ENCODE measurements around the gene TEX14.
"Not testable (repeated sequence)": the region's sequence is repeated elsewhere in the genome, so short reads cannot be mapped to it uniquely, and the experiment has no call there.

Gene TEX14

DNA sequence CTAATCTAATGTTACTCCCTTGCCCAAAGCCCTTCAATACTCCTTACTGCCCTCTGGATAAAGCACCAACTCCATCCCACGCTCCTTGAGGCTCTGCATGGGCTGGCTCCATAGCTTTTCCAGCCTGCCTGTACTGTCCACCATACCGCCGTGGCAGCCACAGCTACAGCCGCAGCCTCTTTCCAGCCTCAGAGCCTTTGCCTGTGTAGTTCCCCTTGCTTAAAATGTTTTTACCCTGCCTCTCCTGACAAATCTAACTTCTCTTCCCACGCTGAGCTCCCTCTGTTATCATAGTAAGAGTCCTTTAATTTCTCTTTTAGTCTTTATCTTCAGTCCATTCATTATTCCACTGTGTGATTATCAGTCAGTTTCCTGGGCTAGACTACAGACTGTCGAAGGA, 22.0 kb downstream of the TEX14 start:
- no peak overlapping the region for H3K4me3 Mint-ChIP-seq
- no peak overlapping the region for H3K27ac Mint-ChIP-seq
- no peaks in the 10 kb centered on the region for H3K4me1 Mint-ChIP-seq

DNA sequence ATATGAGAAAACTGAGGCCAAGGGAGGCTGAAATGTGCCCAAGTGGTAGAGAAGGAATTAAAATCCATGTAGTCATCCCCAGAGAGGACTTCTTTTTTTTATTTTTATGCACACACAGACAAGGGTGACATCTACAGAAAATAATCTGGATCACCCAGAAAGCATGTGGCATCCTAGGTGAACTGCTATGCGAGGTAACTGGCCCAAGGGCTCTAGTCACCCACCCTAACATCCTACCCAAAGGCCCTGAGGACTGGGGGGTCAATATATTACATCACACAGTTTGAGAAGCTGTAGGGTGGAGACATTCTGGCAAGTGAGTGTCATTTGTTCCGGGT, 23.3 kb downstream of the TEX14 start:
- Mint-ChIP-seq H3K4me1 (no peaks in the 10 kb centered on the region), H3K9me3 (no peaks in the 10 kb centered on the region), H3K4me3 (no peak overlapping the region)

More for the DNA sequence above, 22.0 kb downstream of the TEX14 start:
- Mint-ChIP-seq H3K9me3 (no peaks in the 10 kb centered on the region), H3K36me3 (peaks cover 4% of the 10 kb centered on the region)
- DNase-seq (ENCODE audit: low spot score in 2 of 2) (no peak), ATAC-seq (no peak)

GRCh38 chr17:58667934-58668597, 23.8 kb downstream of the TEX14 start:
- H3K9me3 Mint-ChIP-seq = no peaks in the 10 kb centered on the region
- DNase-seq (ENCODE audit: low spot score in 2 of 2) (no peak), ATAC-seq (no peak)
- H3K4me3 Mint-ChIP-seq = no peak overlapping the region
- H3K27ac Mint-ChIP-seq = no peak overlapping the region
- H3K36me3 Mint-ChIP-seq = peaks cover 4% of the 10 kb centered on the region
- H3K4me1 Mint-ChIP-seq = no peaks in the 10 kb centered on the region

More for the DNA sequence above, 23.3 kb downstream of the TEX14 start:
- ATAC-seq (no peak), DNase-seq (ENCODE audit: low spot score in 2 of 2) (no peak)
- H3K36me3 Mint-ChIP-seq = peaks cover 4% of the 10 kb centered on the region
- H3K27ac Mint-ChIP-seq = no peak overlapping the region

DNA sequence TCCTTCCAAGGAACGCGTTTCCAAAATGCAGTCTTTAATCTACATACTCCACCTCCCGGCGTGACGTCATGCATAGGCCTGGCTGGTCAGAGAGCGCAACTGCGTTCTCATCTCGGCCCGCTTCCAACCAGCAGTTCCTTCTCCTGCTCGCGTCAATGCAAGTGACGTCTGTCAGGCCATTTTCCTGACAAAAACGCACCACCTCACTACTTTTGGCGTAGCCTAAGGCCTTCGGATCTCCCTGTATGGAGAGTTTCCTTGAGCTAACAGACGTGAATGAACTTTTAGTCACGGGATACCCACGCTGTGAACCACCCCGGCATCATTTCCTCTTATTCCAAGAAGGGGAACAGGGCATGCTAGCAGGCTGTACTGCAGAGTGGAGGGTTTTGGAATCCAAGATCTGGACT, 25.0 kb downstream of the TEX14 start:
- no peak overlapping the region for H3K27ac Mint-ChIP-seq
- ATAC-seq (no peak), DNase-seq (ENCODE audit: low spot score in 2 of 2) (no peak)
- no peaks in the 10 kb centered on the region for H3K4me1 Mint-ChIP-seq
- H3K36me3 Mint-ChIP-seq = peaks cover 2% of the 10 kb centered on the region
- H3K4me3 Mint-ChIP-seq = peak overlapping the region; percentile 6
- H3K9me3 Mint-ChIP-seq = no peaks in the 10 kb centered on the region

- Mint-ChIP-seq H3K36me3 (no peaks in the 10 kb centered on the region), H3K4me1 (no peaks in the 10 kb centered on the region), H3K27ac (no peak overlapping the region), H3K4me3 (peak overlapping the region; percentile 6), H3K9me3 (no peaks in the 10 kb centered on the region)
- ATAC-seq = no peak
- no peak for DNase-seq (ENCODE audit: low spot score in 2 of 2)
Observed at GRCh38 chr17:58665946-58666857, 25.6 kb downstream of the TEX14 start.

- ATAC-seq (no peak), DNase-seq (ENCODE audit: low spot score in 2 of 2) (no peak)
- Mint-ChIP-seq H3K4me3 (no peak overlapping the region), H3K4me1 (peaks cover 4% of the 10 kb centered on the region), H3K36me3 (peaks cover 4% of the 10 kb centered on the region), H3K27ac (no peak overlapping the region), H3K9me3 (no peaks in the 10 kb centered on the region)
Observed at GRCh38 chr17:58664302-58664701, 27.5 kb downstream of the TEX14 start.

GRCh38 chr17:58661499-58661898, 30.3 kb downstream of the TEX14 start:
- Mint-ChIP-seq H3K4me3 (no peak overlapping the region), H3K27ac (no peak overlapping the region), H3K4me1 (peaks cover 20% of the 10 kb centered on the region), H3K9me3 (no peaks in the 10 kb centered on the region), H3K36me3 (peaks cover 20% of the 10 kb centered on the region)
- DNase-seq (ENCODE audit: low spot score in 2 of 2) = no peak
- ATAC-seq = no peak

DNA sequence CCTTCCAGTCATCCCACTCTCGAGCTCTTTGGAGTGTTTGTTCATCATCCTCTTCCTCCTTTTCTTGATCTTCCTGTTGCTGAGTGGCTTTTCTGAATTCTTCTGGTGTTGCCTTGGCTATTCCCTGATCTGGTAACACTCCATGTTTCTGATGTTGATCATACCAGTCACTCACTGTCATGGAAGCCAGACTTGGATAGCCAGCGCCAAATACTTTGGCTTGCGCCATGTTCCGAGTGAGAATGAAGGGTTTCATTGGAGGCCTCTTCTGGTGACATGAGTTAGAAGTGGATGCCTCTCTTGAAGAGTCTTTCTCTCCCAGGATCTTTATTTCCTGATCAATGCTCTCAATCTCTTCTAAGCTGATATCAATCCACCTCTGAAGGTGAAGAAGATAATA, 31.2 kb downstream of the TEX14 start:
- H3K9me3 Mint-ChIP-seq = no peaks in the 10 kb centered on the region
- ATAC-seq = no peak
- DNase-seq (ENCODE audit: low spot score in 2 of 2) = no peak
- peak overlapping the region; percentile 64 for H3K4me3 Mint-ChIP-seq
- H3K4me1 Mint-ChIP-seq = peaks cover 20% of the 10 kb centered on the region
- H3K36me3 Mint-ChIP-seq = peaks cover 20% of the 10 kb centered on the region
- no peak overlapping the region for H3K27ac Mint-ChIP-seq

DNA sequence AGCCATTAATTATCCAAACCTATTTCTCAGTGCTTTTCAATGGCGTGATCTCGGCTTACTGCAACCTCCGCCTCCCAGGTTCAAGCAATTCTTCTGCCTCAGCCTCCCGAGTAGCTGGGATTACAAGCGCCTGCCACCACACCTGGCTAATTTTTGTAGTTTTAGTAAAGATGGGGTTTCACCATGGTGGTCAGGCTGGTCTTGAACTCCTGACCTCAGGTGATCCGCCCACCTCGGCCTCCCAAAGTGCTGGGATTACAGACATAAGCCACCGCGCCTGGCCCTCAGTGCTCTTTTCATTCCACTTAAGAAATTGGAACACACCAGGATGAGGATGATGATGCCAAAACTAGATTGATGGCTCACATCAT, 32.1 kb downstream of the TEX14 start:
- Mint-ChIP-seq H3K27ac (peak overlapping the region; percentile 100), H3K4me3 (peak overlapping the region; percentile 64), H3K36me3 (peaks cover 20% of the 10 kb centered on the region), H3K4me1 (peaks cover 20% of the 10 kb centered on the region)
- H3K9me3 Mint-ChIP-seq; DNase-seq (ENCODE audit: low spot score in 2 of 2); ATAC-seq: not testable (repeated sequence)

DNA sequence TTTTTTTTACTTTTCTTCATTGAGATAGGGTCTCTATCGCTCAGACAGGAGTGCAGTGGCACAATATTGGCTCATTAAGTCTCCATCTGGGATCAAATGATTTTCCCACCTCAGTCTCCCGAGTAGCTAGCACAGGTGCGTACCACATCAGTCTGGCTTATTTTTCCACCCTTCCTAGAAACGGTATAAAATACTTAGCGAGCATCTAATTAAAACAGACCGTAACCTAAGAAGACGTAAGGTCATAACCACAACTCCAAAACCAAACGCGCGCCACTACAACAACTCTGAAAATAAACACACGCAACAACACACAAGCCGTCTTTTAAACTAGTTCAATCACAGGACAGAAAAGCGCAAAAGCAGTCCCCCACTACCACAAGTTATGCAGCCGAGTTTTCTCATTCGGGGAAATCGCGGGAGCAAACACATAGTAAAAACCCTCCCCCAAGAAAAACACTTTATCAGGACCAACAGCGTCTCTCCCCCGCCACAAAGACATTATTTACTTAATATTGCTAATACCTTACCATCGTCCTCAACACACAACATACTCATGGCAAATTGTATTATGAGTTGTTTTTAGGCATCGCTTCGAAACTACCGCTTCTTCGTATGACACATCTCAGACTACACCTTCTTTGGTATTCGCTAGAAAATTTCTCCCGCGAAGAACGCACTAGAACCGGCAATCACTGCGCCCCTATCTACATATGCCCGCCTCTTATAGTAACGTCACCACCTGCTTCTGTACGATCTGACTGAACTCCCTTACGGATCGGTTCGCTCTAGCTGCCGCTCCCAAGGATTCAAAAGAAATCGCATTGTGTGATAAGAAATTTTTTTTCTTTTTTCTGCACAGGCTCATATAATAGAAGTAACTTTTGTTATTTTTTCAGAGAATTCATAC, 32.8 kb downstream of the TEX14 start:
- H3K9me3 Mint-ChIP-seq = no peaks in the 10 kb centered on the region
- H3K36me3 Mint-ChIP-seq = peaks cover 20% of the 10 kb centered on the region
- peak overlapping the region; percentile 64 for H3K4me3 Mint-ChIP-seq
- DNase-seq (ENCODE audit: low spot score in 2 of 2) (peak; percentile 76 to 91), ATAC-seq (peak; percentile 84)
- H3K27ac Mint-ChIP-seq = peak overlapping the region; percentile 100
- peaks cover 20% of the 10 kb centered on the region for H3K4me1 Mint-ChIP-seq

- not testable (repeated sequence) for H3K9me3 Mint-ChIP-seq
- ATAC-seq (peak; percentile 2), DNase-seq (ENCODE audit: low spot score in 2 of 2) (peak in 1 of 2 donors; percentile 63)
- Mint-ChIP-seq H3K27ac (peak overlapping the region; percentile 100), H3K4me3 (peak overlapping the region; percentile 64), H3K36me3 (peaks cover 20% of the 10 kb centered on the region), H3K4me1 (peaks cover 20% of the 10 kb centered on the region)
Observed at GRCh38 chr17:58657962-58658803, 33.7 kb downstream of the TEX14 start.

- Mint-ChIP-seq H3K36me3 (no peaks in the 10 kb centered on the region), H3K9me3 (no peaks in the 10 kb centered on the region), H3K4me1 (peaks cover 1% of the 10 kb centered on the region), H3K27ac (peak overlapping the region; percentile 41), H3K4me3 (no peak overlapping the region)
- DNase-seq (ENCODE audit: low spot score in 2 of 2) = no peak
- ATAC-seq = peak; percentile 68
Observed at GRCh38 chr17:58648236-58648635, 43.6 kb downstream of the TEX14 start.

DNA sequence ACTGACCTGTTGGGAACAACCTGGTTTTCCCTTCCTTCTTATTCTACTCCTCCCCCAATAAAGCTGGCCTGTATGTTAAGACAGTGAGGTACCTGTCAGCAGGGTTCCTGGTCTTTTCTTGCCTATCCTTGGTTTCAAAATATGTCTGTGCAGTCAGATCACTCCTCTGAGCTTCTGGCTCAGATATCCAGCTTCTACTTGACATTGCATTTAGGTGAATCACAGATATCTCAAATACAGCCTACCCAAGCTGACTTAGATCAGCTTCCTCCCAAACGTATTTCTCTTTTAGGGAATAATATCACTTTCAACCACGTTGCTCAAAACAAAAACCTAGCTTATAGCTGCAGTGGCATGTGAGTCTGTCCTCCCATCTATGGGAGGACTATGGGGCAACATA, 48.7 kb downstream of the TEX14 start:
- DNase-seq (ENCODE audit: low spot score in 2 of 2) (no peak), ATAC-seq (no peak)
- no peak overlapping the region for H3K27ac Mint-ChIP-seq
- no peaks in the 10 kb centered on the region for H3K9me3 Mint-ChIP-seq
- peaks cover 6% of the 10 kb centered on the region for H3K4me1 Mint-ChIP-seq
- no peaks in the 10 kb centered on the region for H3K36me3 Mint-ChIP-seq
- H3K4me3 Mint-ChIP-seq = no peak overlapping the region

- H3K36me3 Mint-ChIP-seq = no peaks in the 10 kb centered on the region
- ATAC-seq = no peak
- H3K9me3 Mint-ChIP-seq = no peaks in the 10 kb centered on the region
- H3K27ac Mint-ChIP-seq = no peak overlapping the region
- no peak overlapping the region for H3K4me3 Mint-ChIP-seq
- no peak for DNase-seq (ENCODE audit: low spot score in 2 of 2)
- peaks cover 6% of the 10 kb centered on the region for H3K4me1 Mint-ChIP-seq
Observed at GRCh38 chr17:58641887-58642311, 49.9 kb downstream of the TEX14 start.

Measured in stimulated activated effector memory CD8-positive, alpha-beta T cell treated with anti-CD3 and anti-CD28 coated beads, Interleukin-12 subunit alpha, Interleukin-12 subunit beta, amount 100 ng/mL, for 72 hours (primary cell).